Astrocyte of the spinal cord (primary cell): ENCODE results near the gene AKT3.

ENCODE experiments used
- DNase-seq: peaks from one replicate; pipeline ENCODE4 v3.0.0; 2011; ENCODE audit warnings: low read depth, low spot score
- H3K4me3 ChIP-seq: 2 replicates; pipeline ENCODE4 v1.5.1; 2011; ENCODE audit warnings: low read depth, mild to moderate bottlenecking, low read length, moderate library complexity
- CTCF ChIP-seq: IDR thresholded peaks from 2 replicates; pipeline ENCODE4 v1.5.1; 2012; ENCODE audit warnings: low read depth, mild to moderate bottlenecking, low read length, inconsistent platforms
- in situ Hi-C: cut with HindIII; loops from 2 replicates; pipeline ENCODE4 v1.10.0; 2017; ENCODE audit warnings: low sequenced_read_pairs

Gene AKT3

GRCh38 chr1:243770860-243771259 lies 79.2 kb downstream of the AKT3 start:
- no peak overlapping the region for H3K4me3 ChIP-seq
- no peak for DNase-seq
- no peak for TF ChIP-seq CTCF
- in situ Hi-C loops, result no loop called here

- TF ChIP-seq CTCF, result no peak
- H3K4me3 ChIP-seq, result no peak overlapping the region
- in situ Hi-C loops, result no loop called here
- DNase-seq, result no peak
Measured at GRCh38 chr1:243765676-243766075, 84.4 kb downstream of the AKT3 start.

- in situ Hi-C loops, result no loop called here
- TF ChIP-seq CTCF, result no peak
- H3K4me3 ChIP-seq, result no peak overlapping the region
- no peak for DNase-seq
Measured at GRCh38 chr1:243763806-243764205, 86.2 kb downstream of the AKT3 start.

GRCh38 chr1:243758647-243759046 lies 91.4 kb downstream of the AKT3 start:
- in situ Hi-C loops, result no loop called here
- TF ChIP-seq CTCF, result no peak
- DNase-seq, result no peak
- H3K4me3 ChIP-seq, result no peak overlapping the region

GRCh38 chr1:243756529-243756928 lies 93.5 kb downstream of the AKT3 start:
- in situ Hi-C loops, result no loop called here
- H3K4me3 ChIP-seq, result no peak overlapping the region
- DNase-seq, result no peak
- TF ChIP-seq CTCF, result no peak

- no peak for TF ChIP-seq CTCF
- H3K4me3 ChIP-seq, result no peak overlapping the region
- in situ Hi-C loops, result no loop called here
- no peak for DNase-seq
Measured at GRCh38 chr1:243754348-243754747, 95.7 kb downstream of the AKT3 start.

- in situ Hi-C loops, result no loop called here
- no peak for DNase-seq
Measured at GRCh38 chr1:243751506-243751905, 98.5 kb downstream of the AKT3 start.

More at GRCh38 chr1:243751506-243751905, 98.5 kb downstream of the AKT3 start:
- no peak for TF ChIP-seq CTCF
- no peak overlapping the region for H3K4me3 ChIP-seq
